Activated B cell treated with CpG ODN at 0.5 μM for 24 hours (primary cell): Measurements from ENCODE around the gene ZNF614. TPM values are rescaled to one million over a fixed set of nuclear protein-coding genes. Genes with fewer than 3 reads are reported as not detected.
"Not testable (repeated sequence)": the region's sequence is repeated elsewhere in the genome, so short reads cannot be mapped to it uniquely, and the experiment has no call there.

Experiments used
- ATAC-seq: fragments of 200-7000 bp; cut with Tn5 transposase; one replicate; pipeline ENCODE4 v1.10.0; 2021; ENCODE audit warnings: low read depth, mild to moderate bottlenecking, moderate library complexity
- CTCF ChIA-PET: fragments of 350-600 bp; sonication (Branson Sonifier 250); formaldehyde crosslinking; loops from one replicate; lab custom pipeline; 2021; ENCODE audit warnings: antibody characterized with exemption; lab: Charles Lee
- POLR2A ChIA-PET: fragments of 350-600 bp; sonication (Branson Sonifier 250); formaldehyde crosslinking; loops from one replicate; lab custom pipeline; 2021; ENCODE audit warnings: antibody characterized with exemption; lab: Charles Lee
- DNase-seq: peaks from one replicate; pipeline ENCODE4 v3.0.0; 2022
- H3K27ac Mint-ChIP-seq: one replicate; pipeline ENCODE4 v1.8.0; 2020; ENCODE audit warnings: mixed read lengths
- H3K27me3 Mint-ChIP-seq: one replicate; pipeline ENCODE4 v1.8.0; 2021; ENCODE audit warnings: mixed read lengths
- H3K36me3 Mint-ChIP-seq: one replicate; pipeline ENCODE4 v1.8.0; 2021; ENCODE audit warnings: low read depth, mixed read lengths
- H3K4me1 Mint-ChIP-seq: one replicate; pipeline ENCODE4 v1.8.0; 2021; ENCODE audit warnings: mixed read lengths
- H3K4me3 Mint-ChIP-seq: one replicate; pipeline ENCODE4 v1.8.0; 2020; ENCODE audit warnings: mild to moderate bottlenecking, mixed read lengths
- H3K9me3 Mint-ChIP-seq: one replicate; pipeline ENCODE4 v1.8.0; 2020; ENCODE audit warnings: mixed read lengths
- intact Hi-C: fragments of 100-400 bp; cut with micrococcal nuclease; formaldehyde crosslinking; loops from one replicate; pipeline ENCODE4 v1.15.1; 2024
- total RNA-seq: library from RNA; stranded (reverse); gene quantifications from 2 replicates; pipeline ENCODE4 v1.2.3, GENCODE V29; 2022
- TF ChIP-seq, protein P1 (sequence below): fragments of 200-600 bp; IDR thresholded peaks from one replicate; pipeline ENCODE4 v1.8.0; 2022; ENCODE audit warnings: antibody characterized with exemption, mild to moderate bottlenecking

Gene ZNF614
- total RNA-seq = 14.0 and 14.3 TPM in 2 replicates

GRCh38 chr19:52028027-52028779 lies at the start of gene ZNF614:
Gene ZNF614 (minus strand): TSS chr19:52028379. CDS start chr19:52025745, 2,634 bp downstream.
- TF ChIP-seq, protein P1, sequence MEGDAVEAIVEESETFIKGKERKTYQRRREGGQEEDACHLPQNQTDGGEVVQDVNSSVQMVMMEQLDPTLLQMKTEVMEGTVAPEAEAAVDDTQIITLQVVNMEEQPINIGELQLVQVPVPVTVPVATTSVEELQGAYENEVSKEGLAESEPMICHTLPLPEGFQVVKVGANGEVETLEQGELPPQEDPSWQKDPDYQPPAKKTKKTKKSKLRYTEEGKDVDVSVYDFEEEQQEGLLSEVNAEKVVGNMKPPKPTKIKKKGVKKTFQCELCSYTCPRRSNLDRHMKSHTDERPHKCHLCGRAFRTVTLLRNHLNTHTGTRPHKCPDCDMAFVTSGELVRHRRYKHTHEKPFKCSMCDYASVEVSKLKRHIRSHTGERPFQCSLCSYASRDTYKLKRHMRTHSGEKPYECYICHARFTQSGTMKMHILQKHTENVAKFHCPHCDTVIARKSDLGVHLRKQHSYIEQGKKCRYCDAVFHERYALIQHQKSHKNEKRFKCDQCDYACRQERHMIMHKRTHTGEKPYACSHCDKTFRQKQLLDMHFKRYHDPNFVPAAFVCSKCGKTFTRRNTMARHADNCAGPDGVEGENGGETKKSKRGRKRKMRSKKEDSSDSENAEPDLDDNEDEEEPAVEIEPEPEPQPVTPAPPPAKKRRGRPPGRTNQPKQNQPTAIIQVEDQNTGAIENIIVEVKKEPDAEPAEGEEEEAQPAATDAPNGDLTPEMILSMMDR = no peak
- Mint-ChIP-seq H3K4me1 (peaks cover 29% of the 10 kb centered on the region), H3K4me3 (peak within 1 kb of the TSS; percentile 98), H3K27ac (peak within 1 kb of the TSS; percentile 93), H3K36me3 (peaks cover 62% of the 10 kb centered on the region), H3K27me3 (no peaks in the 10 kb centered on the region), H3K9me3 (peaks cover 23% of the 10 kb centered on the region)
- CTCF ChIA-PET = no interaction called here
- peak; percentile 86 for DNase-seq
- intact Hi-C loops = loop anchor here (1.0 kb wide), 7 partner anchors 20 to 269 kb away; partner anchors contain the start of genes ZNF350, ZNF432, ZNF480 and ZNF613
- ATAC-seq = peak; percentile 89
- POLR2A ChIA-PET = interaction anchor here (0.6 to 2.4 kb wide), 8 partner anchors 20 to 498 kb away, joined by 3 to 34 read pairs (median 4); partner anchors contain the start of genes PPP2R1A, ZNF432, ZNF615 and ZNF836

GRCh38 chr19:52070496-52070895 lies 42.3 kb upstream of the ZNF614 start:
- CTCF ChIA-PET = no interaction called here

DNA sequence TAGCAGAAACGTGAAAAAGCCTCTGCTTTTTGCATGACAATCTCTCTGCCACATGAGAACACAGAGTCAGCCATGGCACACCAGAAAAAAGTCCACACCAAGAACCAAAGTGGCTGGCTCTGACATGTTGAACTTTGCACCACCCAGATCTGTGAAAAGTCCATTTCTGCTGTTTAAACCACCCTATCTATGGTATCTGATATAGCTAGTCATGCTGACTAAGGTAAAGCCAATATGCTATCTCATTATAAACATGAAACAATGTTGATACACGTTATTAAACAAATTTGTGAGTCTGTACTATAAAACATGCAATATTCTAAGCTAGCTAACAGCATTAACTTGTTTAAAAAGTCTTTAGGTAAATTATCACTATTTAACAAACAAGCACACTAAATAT lies 41.5 kb upstream of the ZNF614 start:
- TF ChIP-seq, protein P1 = no peak
- no peaks in the 10 kb centered on the region for H3K27me3 Mint-ChIP-seq
- H3K4me1 Mint-ChIP-seq = no peaks in the 10 kb centered on the region
- intact Hi-C loops = no loop called here
- peaks cover 54% of the 10 kb centered on the region for H3K9me3 Mint-ChIP-seq
- CTCF ChIA-PET = no interaction called here
- peaks cover 99% of the 10 kb centered on the region for H3K36me3 Mint-ChIP-seq
- no peak overlapping the region for H3K4me3 Mint-ChIP-seq
- no peak overlapping the region for H3K27ac Mint-ChIP-seq
- no peak for ATAC-seq
- POLR2A ChIA-PET = no interaction called here
- no peak for DNase-seq

More at GRCh38 chr19:52070496-52070895, 42.3 kb upstream of the ZNF614 start:
- no peaks in the 10 kb centered on the region for H3K27me3 Mint-ChIP-seq
- H3K9me3 Mint-ChIP-seq = peaks cover 54% of the 10 kb centered on the region
- H3K27ac Mint-ChIP-seq = no peak overlapping the region
- TF ChIP-seq, protein P1 = no peak
- H3K4me3 Mint-ChIP-seq = no peak overlapping the region
- ATAC-seq = no peak
- intact Hi-C loops = no loop called here
- peaks cover 99% of the 10 kb centered on the region for H3K36me3 Mint-ChIP-seq
- POLR2A ChIA-PET = no interaction called here
- no peaks in the 10 kb centered on the region for H3K4me1 Mint-ChIP-seq
- no peak for DNase-seq

- peaks cover 46% of the 10 kb centered on the region for H3K9me3 Mint-ChIP-seq
- TF ChIP-seq, protein P1 = no peak
These were observed 38.2 kb upstream of the ZNF614 start for GRCh38 chr19:52066258-52066863.

DNA sequence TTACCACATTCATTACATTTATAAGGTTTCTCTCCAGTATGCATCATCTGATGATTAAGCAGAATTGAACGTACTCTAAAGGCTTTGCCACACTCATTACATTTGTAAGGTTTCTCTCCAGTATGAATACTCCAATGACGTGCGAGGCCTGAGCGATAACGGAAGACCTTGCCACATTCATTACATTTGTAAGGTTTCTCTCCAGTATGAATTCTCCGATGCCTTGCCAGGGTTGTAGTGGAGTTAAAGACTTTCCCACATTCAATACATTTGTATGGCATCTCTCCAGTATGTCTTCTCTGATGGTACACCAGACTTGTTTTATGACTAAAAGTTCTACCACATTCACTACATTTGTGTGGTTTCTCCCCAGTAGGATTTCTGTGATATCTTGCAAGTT lies 37.2 kb upstream of the ZNF614 start:
- POLR2A ChIA-PET = no interaction called here
- Mint-ChIP-seq H3K4me1 (no peaks in the 10 kb centered on the region), H3K9me3 (peaks cover 45% of the 10 kb centered on the region), H3K36me3 (peaks cover 84% of the 10 kb centered on the region), H3K4me3 (no peak overlapping the region), H3K27ac (no peak overlapping the region), H3K27me3 (no peaks in the 10 kb centered on the region)
- CTCF ChIA-PET = no interaction called here
- ATAC-seq (no peak), DNase-seq (no peak)
- intact Hi-C loops = no loop called here
- TF ChIP-seq, protein P1 = no peak

More at GRCh38 chr19:52066258-52066863, 38.2 kb upstream of the ZNF614 start:
- H3K4me3 Mint-ChIP-seq = no peak overlapping the region
- no peaks in the 10 kb centered on the region for H3K4me1 Mint-ChIP-seq
- ChIA-PET CTCF (no interaction called here), POLR2A (no interaction called here)
- no peaks in the 10 kb centered on the region for H3K27me3 Mint-ChIP-seq
- intact Hi-C loops = no loop called here
- DNase-seq (no peak), ATAC-seq (no peak)
- H3K36me3 Mint-ChIP-seq = peaks cover 88% of the 10 kb centered on the region
- no peak overlapping the region for H3K27ac Mint-ChIP-seq

DNA sequence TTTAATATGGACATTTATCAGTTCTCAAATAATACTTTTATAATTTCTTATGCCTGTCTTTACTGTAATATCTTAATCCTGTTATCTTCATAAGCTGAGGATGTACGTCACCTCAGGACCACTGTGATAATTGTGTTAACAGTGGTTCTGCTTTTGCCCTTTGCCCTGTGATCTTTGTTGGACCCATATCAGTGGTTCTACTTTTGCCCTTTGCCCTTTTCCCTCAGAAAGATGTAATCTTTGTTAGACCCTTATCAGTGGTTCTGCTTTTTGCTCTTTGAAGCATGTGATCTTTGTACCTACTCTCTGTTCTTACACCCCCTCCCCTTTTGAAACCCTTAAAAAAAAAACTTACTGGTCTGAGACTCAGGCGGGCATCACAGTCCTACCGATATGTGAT lies 28.3 kb upstream of the ZNF614 start:
- intact Hi-C loops, H3K4me3 Mint-ChIP-seq, H3K27ac Mint-ChIP-seq, H3K4me1 Mint-ChIP-seq, ATAC-seq, DNase-seq, H3K27me3 Mint-ChIP-seq, POLR2A ChIA-PET, CTCF ChIA-PET: not testable (repeated sequence)
- Mint-ChIP-seq H3K36me3 (peaks cover 56% of the 10 kb centered on the region), H3K9me3 (peaks cover 45% of the 10 kb centered on the region)

DNA sequence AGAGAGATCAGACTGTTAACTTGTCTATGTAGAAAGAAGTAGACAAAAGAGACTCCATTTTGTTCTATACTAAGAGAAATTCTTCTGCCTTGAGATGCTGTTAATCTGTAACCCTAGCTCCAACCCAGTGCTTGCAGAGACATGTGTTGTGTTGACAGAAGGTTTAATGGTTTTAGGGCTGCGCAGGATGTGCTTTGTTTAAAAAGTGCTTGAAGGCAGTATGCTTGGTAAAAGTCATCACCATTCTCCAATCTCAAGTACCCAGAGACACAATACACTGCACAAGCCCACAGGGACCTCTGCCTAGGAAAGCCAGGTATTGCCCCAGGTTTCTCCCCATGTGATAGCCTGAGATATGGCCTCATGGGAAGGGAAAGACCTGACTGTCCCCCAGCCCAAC lies 23.6 kb upstream of the ZNF614 start:
- CTCF ChIA-PET, H3K27me3 Mint-ChIP-seq, DNase-seq, H3K4me3 Mint-ChIP-seq, intact Hi-C loops, ATAC-seq, H3K27ac Mint-ChIP-seq: not testable (repeated sequence)
- Mint-ChIP-seq H3K4me1 (peaks cover 19% of the 10 kb centered on the region), H3K9me3 (peaks cover 26% of the 10 kb centered on the region), H3K36me3 (peaks cover 52% of the 10 kb centered on the region)
- POLR2A ChIA-PET = interaction anchor here (0.6 kb wide), 1 partner anchor 115 kb away, joined by 20 read pairs; no protein-coding TSS in a partner anchor
